ENCODE measurements around the gene SRGAP2C.
"Not testable (repeated sequence)": the region's sequence is repeated elsewhere in the genome, so short reads cannot be mapped to it uniquely, and the experiment has no call there.

Gene SRGAP2C

GRCh38 chr1:121337958-121338357 lies 153.2 kb downstream of the SRGAP2C start:
- not testable (repeated sequence) for DNase-seq (ENCODE audit: low spot score)

- not testable (repeated sequence) for DNase-seq (ENCODE audit: low spot score)
Measured at GRCh38 chr1:121339611-121340010, 154.8 kb downstream of the SRGAP2C start.

DNA sequence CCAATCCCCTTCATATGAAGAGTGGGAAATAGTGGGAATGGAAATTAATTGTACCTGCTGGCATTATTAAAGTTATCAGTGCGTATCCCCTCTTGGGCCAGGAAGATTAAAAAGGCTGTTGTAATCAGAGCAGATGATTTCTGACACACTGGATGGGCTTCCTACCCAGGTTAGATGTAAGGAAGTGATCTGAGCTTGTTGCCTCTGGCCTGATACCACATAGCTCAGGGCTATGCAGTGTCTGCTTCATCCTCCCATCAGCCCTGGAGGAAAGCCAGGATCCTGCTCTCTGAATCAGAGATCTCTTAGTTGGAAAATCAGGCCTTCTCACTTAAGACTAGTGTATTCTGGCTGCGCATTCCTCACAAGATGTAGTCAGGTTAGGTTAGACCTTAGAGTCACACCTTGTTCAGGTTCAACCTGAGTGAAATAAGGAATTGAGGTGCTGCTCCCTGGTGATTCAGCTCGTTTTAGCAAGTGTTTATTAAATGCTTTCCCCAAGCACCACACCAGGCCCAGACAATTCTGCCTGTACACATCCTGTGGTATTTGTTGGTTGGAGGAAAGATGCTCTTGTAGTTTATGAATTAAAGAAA lies 158.6 kb downstream of the SRGAP2C start:
- DNase-seq (ENCODE audit: low spot score), result not testable (repeated sequence)

DNA sequence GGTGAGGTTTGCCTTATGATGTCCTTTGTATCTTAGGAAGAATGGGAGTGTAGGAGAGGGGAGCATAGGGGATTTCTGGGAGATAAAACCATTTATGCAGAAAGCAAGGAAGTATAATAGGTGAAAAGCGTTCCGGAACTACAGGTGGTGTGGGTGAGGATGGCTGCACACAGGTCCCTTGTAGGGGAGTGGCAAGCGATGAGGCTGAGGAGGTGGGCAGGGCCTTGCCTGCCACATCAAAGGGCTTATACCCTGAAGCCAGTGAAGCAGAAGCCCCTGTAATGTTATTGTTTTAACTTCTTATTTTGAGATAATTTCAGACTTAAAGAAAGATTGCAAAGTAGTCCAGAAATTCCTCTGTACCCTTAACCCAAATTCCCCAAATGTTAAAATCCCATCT lies 159.6 kb downstream of the SRGAP2C start:
- DNase-seq (ENCODE audit: low spot score), result not testable (repeated sequence)

DNA sequence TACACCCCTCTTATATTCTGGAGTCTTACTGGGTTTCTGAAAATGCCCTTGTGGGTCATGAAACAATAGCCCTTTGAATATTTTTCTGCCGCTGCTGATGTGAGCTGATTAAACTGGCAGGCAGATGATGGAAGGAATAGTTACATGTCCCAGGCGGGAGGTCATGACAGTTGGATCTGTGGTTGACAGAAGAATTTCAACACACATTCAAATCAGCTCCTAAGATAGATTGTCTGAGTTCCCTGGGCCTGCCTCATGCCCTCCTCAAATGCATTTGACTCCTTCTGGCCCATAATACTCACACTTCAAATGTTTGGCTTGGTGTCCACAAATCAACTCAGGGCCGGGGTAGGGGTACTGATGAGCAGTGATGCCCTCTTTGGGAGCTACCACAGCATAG lies 161.9 kb downstream of the SRGAP2C start:
- not testable (repeated sequence) for DNase-seq (ENCODE audit: low spot score)

DNA sequence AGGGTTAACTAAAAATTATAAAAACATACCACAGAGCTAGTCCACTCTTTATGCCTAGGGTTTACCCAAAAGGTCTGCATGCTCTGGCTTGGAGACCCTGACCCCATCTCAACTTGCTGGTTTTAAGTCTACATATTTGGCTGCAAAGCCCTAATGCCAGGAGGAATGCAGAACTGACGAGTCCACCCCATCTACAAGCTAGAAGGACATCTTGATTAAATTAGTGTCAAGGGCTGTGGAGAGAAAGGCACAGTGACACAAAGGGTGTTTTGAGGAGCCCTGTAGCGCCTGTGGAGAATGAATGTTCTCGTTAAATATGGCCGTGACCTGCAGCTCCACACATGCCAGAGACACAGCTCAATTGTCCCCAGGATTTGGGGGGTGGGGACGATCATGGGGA lies 162.7 kb downstream of the SRGAP2C start:
- not testable (repeated sequence) for DNase-seq (ENCODE audit: low spot score)

DNA sequence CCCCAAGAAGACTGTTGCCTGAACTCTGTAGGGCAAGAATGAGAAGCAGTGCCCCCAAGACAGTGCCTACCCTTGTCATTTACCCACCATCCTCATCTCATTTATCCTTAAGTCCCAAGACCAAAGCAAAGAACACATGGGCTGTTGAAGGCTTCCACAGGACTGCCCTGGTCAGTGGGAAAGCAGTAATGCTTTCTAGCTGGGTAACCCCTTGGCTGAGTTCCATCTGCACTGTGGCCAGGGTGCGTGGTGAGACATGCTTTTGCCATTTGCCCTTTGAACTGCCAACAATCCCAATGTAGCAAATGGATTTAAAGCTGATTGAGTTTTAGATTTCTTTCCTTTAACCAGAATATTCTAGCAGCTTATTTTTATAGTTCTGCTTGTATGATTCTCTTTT lies 163.3 kb downstream of the SRGAP2C start:
- not testable (repeated sequence) for DNase-seq (ENCODE audit: low spot score)

DNA sequence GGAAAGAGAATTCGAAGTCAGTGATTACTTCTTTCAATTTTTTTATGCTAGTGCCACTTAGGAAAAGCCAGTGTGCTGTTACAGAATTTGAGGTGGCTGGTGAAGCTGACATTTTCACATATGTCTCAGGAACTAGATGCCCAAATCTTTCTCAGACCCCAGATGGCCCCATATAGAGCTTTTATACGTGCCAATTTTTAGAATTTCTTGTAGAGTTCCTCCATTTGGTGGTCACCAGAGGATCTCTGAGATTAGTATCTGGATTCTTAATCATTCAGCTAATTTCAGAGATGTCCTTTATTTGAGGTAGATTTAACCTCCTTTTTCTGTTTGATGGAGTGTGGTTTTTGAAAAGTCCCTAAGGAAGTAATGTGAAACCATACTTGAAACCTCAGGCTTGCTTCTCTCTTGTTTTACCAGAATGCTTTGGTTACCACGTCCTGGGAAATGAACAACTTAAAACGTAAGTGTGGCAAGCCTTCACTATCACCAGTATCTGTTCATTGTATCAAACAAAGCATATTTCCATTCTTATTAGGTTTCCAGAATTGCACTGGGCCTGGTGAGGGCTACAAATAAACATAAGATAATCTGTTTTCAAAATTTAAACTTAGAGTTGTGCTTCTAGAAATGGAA lies 164.7 kb downstream of the SRGAP2C start:
- not testable (repeated sequence) for DNase-seq (ENCODE audit: low spot score)

GRCh38 chr1:121355711-121356420 lies 171.1 kb downstream of the SRGAP2C start:
- DNase-seq (ENCODE audit: low spot score), result not testable (repeated sequence)

DNA sequence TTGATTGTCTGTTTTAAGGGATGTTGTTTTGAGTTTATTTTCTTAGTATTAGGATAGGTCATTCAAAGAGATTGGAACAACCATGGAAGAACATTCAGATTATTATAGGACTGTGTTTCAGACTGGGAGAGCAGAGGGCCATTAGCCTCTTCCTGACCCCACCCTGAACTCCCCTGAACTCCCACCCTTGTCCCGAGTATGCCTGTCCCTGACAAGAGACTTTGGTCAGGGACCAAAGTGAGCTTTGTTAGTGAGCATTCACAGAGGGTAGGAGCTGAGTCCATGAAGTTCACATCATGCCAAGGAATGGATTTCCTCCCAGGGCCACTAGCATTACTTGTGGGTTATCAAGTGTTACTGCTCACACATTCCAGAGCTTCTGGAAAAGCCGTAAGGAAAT lies 172.0 kb downstream of the SRGAP2C start:
- not testable (repeated sequence) for DNase-seq (ENCODE audit: low spot score)

GRCh38 chr1:121360531-121360930 lies 175.8 kb downstream of the SRGAP2C start:
- not testable (repeated sequence) for DNase-seq (ENCODE audit: low spot score)

DNA sequence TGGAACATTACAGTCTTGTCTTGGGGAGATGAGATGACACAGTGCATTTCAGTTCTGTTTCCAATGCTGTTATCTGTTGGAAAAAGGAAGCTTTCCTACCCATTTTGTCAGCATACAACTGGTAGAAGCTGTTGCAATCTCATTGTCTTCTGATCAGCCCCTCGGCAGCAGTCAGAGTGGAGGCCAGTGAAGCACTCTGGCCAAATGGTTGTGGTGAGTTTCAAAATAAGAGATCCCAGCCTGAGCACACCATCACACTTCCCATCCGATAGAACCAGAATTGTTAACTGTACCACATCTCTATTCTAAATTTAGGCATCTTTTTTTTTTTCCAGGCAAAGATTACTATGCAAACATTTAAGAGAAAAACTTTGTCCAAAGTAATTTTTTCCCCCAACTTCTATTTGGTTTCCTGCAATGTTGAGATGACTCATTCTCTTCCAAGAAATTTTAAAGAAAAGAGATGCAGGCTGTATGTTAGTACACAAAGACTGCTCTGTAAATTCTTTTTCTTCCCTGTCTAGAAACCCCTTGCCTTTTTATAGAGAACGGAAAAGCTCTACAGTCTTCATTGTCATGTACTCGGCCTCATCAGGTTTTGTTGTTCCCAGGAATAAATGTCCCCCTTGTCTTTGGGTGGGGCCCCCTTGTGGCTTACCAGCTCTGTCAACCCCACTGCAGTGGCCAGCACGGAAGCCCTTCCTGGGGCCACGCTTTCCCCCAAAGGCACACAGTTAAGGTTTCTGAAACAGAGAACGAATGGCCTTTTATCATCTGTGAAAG lies 176.9 kb downstream of the SRGAP2C start:
- not testable (repeated sequence) for DNase-seq (ENCODE audit: low spot score)

DNA sequence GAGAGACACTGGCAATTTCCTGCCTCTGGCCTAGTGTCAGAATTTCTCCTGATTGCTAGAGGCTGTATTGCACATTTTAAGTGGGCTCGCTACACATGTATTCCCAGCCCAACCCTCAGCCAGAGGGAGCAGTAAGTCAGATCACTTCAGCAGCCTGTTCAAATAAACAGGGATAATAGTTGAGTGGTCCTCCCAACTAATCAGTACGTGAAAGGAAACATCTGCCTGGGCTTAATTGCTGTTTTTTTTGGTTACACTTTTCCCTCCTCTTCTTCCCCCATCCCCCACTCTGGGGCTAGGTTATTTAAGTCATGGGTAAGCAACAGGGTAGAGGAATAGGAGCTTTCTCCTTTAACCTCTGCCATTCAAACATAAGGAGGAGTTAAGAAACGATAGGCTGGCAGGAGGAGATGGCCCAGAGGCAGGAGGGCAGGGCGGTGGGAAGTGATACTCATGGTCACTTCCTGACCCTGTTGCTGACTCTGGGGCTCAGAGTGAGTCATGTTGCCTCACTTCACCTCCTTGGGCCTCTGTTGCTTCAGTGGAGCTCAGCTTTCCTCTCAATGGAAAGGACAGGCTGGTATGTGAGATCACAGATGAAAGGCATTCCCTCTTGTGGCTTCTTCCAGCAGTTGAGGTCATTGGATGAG lies 177.6 kb downstream of the SRGAP2C start:
- DNase-seq (ENCODE audit: low spot score), result not testable (repeated sequence)

DNA sequence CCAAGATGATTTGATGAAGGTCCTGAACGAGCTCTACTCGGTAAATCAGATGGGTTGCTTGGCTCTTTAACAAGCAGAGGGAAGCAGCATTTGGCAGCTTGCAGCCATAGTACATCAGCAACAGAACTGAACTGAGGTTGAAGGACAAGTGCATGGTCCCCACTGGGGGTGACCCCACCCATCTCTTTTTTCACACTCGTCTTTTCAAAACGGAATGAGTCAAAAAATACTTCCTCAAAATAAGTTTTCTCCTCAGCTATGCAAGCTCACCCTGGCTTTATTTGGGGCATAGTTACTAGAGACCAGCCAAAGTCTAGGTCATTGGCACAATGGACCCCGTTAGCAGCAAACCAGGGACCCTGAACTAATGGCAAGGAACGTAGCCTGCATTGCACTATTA lies 180.5 kb downstream of the SRGAP2C start:
- not testable (repeated sequence) for DNase-seq (ENCODE audit: low spot score)

GRCh38 chr1:121365723-121366122 lies 180.9 kb downstream of the SRGAP2C start:
- not testable (repeated sequence) for DNase-seq (ENCODE audit: low spot score)

- not testable (repeated sequence) for DNase-seq (ENCODE audit: low spot score)
Measured at GRCh38 chr1:121366171-121366570, 181.4 kb downstream of the SRGAP2C start.

DNA sequence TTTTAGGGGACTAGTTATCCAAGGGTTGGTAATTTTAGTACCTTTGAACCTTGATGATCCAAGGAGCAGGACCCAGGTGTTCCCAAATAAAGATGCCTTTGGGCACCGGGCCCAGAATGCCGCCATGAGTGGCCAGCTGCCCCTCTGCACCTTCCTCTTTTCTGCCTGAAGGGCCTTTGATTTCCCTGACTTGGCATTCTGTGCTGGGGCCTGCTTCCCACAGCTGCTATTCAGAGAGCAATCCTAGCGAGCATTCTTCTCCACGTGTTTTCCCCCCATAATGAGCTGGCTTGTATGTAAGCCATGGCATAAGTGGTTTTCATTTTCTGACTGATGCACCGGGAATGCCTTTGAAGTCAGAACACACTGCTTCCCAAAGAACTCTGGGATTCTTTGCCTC lies 184.1 kb downstream of the SRGAP2C start:
- DNase-seq (ENCODE audit: low spot score), result not testable (repeated sequence)

GRCh38 chr1:121369959-121370358 lies 185.2 kb downstream of the SRGAP2C start:
- not testable (repeated sequence) for DNase-seq (ENCODE audit: low spot score)

GRCh38 chr1:121374851-121375367 lies 190.1 kb downstream of the SRGAP2C start:
- not testable (repeated sequence) for DNase-seq (ENCODE audit: low spot score)

- not testable (repeated sequence) for DNase-seq (ENCODE audit: low spot score)
Measured at GRCh38 chr1:121376986-121377385, 192.2 kb downstream of the SRGAP2C start.

GRCh38 chr1:121378757-121379156 lies 194.0 kb downstream of the SRGAP2C start:
- not testable (repeated sequence) for DNase-seq (ENCODE audit: low spot score)
